GM12878 (cell line): ENCODE data around the gene FGF11. TPM values are rescaled to one million over a fixed set of nuclear protein-coding genes. Genes with fewer than 3 reads are reported as not detected.

Experiments used
- ASH2L ChIP-seq: fragments of 300-600, 200-600 bp; sonication (generic); IDR thresholded peaks from 2 replicates; pipeline ENCODE4 v1.6.1; 2017; ENCODE audit warnings: low read depth, mild to moderate bottlenecking, borderline replicate concordance
- CHD2 ChIP-seq: IDR thresholded peaks from 2 replicates; pipeline ENCODE4 v1.6.1; 2011; ENCODE audit warnings: low read depth, low read length, improper control_type of control experiment, borderline replicate concordance
- GABPA ChIP-seq: IDR thresholded peaks from 2 replicates; pipeline ENCODE4 v1.6.1; 2014; ENCODE audit warnings: antibody characterized with exemption, low read depth, mild to moderate bottlenecking, inconsistent platforms
- KAT2A ChIP-seq: conservative IDR thresholded peaks from 2 replicates; pipeline ENCODE4 v1.6.1; 2011; ENCODE audit warnings: low read depth, low read length; ENCODE audit not compliant: control insufficient read depth
- KDM1A ChIP-seq: fragments of 200-600 bp; sonication (generic); IDR thresholded peaks from 2 replicates; pipeline ENCODE4 v1.6.1; 2016; ENCODE audit warnings: borderline replicate concordance
- MEF2B ChIP-seq: fragments of 450-650 bp; IDR thresholded peaks from 2 replicates; pipeline ENCODE4 v1.6.1; 2018; ENCODE audit warnings: mild to moderate bottlenecking, moderate library complexity; ENCODE audit not compliant: partially characterized antibody, poor library complexity, severe bottlenecking
- SIN3A ChIP-seq: IDR thresholded peaks from 2 replicates; pipeline ENCODE4 v1.6.1; 2012; ENCODE audit warnings: low read depth, low read length, improper control_type of control experiment
- ZBED1 ChIP-seq: IDR thresholded peaks from 2 replicates; pipeline ENCODE4 v1.6.1; 2016; ENCODE audit warnings: borderline replicate concordance
- ZSCAN29 ChIP-seq: fragments of 450-650 bp; IDR thresholded peaks from 2 replicates; pipeline ENCODE4 v1.6.1; 2017; ENCODE audit warnings: mild to moderate bottlenecking, moderate library complexity
- polyA plus RNA-seq, 11 experiments: library from polyadenylated mRNA; depleted of rRNA in 4 of 11; unstranded in 6 of 11; stranded (reverse) in 5 of 11; fragments of >200 nt; fragmentation: Nextera tagmentation in 4 of 11; fragmentation: Illumina TruSeq in 1 of 11; extraction: Ambion mirVana in 4 of 11; extraction: Trizol in 1 of 11; gene quantifications; 1 replicate in 1 of 11; 2 replicates in 10 of 11; pipeline versions ENCODE4 v1.2.1 to v1.2.3, GENCODE V29; 2011 to 2016; ENCODE audit warnings: inconsistent platforms in 2 of 11, missing spikeins in 2 of 11, low read depth in 1 of 11
- total RNA-seq, 4 experiments: library from RNA; depleted of rRNA in 3 of 4; stranded (reverse); fragments of >200 nt in 3 of 4; fragmentation: Illumina TruSeq in 1 of 4; extraction: Trizol in 1 of 4; gene quantifications; 2 replicates each; pipeline versions ENCODE4 v1.2.1 to v1.2.3, GENCODE V29; 2013 to 2021
- TF ChIP-seq, protein P1 (sequence below): IDR thresholded peaks from 2 replicates; pipeline ENCODE4 v1.6.1; 2012; ENCODE audit warnings: low read depth, low read length, improper control_type of control experiment
- TF ChIP-seq, protein P2 (sequence below): IDR thresholded peaks from 2 replicates; pipeline ENCODE4 v1.6.1; 2011; ENCODE audit warnings: mild to moderate bottlenecking, low read depth, low read length, moderate library complexity; ENCODE audit not compliant: insufficient replicate concordance
- TF ChIP-seq, protein P3 (sequence below): fragments of 450-650 bp; IDR thresholded peaks from 2 replicates; pipeline ENCODE4 v1.6.1; 2017; ENCODE audit warnings: borderline replicate concordance

Gene FGF11
- total and polyA plus RNA-seq, 10 of the 15 experiments (the other 5 are each of a cell fraction or from before 2014, with no cell fraction given), result 0.69 to 21.1 (median 2.6) TPM

DNA sequence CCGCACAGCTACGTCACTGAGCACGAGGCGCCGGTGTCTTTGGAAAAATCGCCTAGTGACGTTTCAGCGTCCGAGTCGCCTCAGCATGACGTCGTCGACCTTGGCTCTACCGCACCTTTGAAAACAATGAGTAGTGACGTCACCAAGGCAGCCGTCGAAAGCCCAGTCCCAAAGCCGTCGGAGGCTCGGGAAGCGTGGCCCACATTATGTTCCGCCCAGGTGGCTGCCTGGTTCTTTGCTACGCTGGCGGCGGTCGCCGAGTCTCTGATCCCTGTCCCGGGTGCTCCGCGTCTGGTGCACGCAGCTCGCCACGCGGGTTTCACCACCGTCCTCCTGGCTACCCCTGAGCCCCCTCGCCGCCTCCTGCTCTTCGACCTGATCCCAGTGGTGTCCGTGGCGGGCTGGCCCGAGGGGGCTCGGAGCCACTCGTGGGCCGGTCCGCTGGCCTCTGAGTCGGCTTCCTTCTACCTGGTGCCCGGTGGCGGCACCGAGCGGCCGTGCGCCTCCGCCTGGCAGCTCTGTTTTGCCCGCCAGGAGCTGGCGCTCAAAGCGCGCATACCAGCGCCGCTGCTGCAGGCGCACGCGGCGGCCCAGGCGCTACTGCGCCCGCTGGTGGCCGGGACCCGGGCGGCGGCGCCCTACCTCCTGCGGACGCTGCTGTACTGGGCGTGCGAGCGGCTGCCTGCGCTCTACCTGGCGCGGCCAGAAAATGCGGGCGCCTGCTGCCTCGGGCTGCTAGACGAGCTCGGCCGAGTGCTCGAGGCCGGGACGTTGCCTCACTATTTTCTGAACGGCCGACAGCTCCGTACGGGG lies 2.5 kb upstream of the FGF11 start (continued):
- TF ChIP-seq ASH2L, result no peak
- TF ChIP-seq, protein P1, sequence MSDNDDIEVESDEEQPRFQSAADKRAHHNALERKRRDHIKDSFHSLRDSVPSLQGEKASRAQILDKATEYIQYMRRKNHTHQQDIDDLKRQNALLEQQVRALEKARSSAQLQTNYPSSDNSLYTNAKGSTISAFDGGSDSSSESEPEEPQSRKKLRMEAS, result peak; percentile 86
- TF ChIP-seq KDM1A, result no peak
- TF ChIP-seq GABPA, result no peak
- TF ChIP-seq ZBED1, result no peak
- no peak for TF ChIP-seq KAT2A
- peak; percentile 11 for TF ChIP-seq MEF2B
- no peak for TF ChIP-seq SIN3A
- peak; percentile 32; the same call in 1 of the 2 replicates for TF ChIP-seq CHD2
- TF ChIP-seq, protein P2, sequence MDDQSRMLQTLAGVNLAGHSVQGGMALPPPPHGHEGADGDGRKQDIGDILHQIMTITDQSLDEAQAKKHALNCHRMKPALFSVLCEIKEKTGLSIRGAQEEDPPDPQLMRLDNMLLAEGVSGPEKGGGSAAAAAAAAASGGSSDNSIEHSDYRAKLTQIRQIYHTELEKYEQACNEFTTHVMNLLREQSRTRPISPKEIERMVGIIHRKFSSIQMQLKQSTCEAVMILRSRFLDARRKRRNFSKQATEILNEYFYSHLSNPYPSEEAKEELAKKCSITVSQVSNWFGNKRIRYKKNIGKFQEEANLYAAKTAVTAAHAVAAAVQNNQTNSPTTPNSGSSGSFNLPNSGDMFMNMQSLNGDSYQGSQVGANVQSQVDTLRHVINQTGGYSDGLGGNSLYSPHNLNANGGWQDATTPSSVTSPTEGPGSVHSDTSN, result no peak
- TF ChIP-seq, protein P3, sequence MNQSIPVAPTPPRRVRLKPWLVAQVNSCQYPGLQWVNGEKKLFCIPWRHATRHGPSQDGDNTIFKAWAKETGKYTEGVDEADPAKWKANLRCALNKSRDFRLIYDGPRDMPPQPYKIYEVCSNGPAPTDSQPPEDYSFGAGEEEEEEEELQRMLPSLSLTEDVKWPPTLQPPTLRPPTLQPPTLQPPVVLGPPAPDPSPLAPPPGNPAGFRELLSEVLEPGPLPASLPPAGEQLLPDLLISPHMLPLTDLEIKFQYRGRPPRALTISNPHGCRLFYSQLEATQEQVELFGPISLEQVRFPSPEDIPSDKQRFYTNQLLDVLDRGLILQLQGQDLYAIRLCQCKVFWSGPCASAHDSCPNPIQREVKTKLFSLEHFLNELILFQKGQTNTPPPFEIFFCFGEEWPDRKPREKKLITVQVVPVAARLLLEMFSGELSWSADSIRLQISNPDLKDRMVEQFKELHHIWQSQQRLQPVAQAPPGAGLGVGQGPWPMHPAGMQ, result no peak
- no peak for TF ChIP-seq ZSCAN29
